ENCODE measurements around the gene PREX1. TPM values are rescaled to one million over a fixed set of nuclear protein-coding genes. Genes with fewer than 3 reads are reported as not detected.

PREX1 gene
- total RNA-seq, 2 experiments from 2014 or later: 82.8 to 86.5 TPM

DNA sequence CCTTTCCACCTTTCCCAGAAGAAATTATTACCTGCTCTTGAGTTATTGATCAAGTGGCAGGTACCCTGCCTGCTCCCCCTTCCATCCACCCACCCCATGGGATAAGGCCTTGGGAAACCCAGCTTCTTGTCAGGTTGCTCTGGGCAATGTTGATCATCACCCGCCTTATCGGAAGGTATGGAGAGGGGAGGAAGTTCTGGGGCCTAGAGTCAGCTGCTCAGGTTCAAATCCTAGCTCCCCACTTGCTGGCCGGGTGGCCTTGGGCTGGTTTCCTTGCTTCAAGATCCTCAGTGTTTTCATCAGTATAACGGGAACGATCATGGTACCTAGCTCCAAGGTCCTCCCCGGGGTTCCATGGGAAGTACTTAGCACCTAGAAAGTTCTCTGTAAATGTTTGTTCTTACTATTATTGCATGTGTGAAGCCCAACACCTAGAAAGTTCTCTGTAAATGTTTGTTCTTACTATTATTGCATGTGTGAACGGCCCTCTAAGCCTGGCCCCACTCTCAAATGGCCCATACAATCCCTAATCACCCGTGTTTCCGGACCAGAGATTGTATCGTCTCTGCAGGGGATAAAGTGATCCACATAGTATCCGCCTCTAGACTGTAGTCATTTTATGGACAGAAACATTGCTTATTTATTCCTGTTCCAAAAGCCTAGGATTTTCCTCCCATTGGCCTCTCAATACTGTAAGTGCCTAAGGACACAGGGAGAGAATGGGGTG is 1.1 kb upstream of the PREX1 start:
- ChIA-PET CTCF (interaction anchor here (0.6 to 1.8 kb wide), 4 partner anchors 10 to 174 kb away, joined by 4 to 6 read pairs (median 4); no protein-coding TSS in a partner anchor), POLR2A (interaction anchor here (0.8 to 2.1 kb wide), 7 partner anchors 13 to 217 kb away, joined by 3 to 9 read pairs (median 3); partner anchors contain the start of gene CSE1L)

DNA sequence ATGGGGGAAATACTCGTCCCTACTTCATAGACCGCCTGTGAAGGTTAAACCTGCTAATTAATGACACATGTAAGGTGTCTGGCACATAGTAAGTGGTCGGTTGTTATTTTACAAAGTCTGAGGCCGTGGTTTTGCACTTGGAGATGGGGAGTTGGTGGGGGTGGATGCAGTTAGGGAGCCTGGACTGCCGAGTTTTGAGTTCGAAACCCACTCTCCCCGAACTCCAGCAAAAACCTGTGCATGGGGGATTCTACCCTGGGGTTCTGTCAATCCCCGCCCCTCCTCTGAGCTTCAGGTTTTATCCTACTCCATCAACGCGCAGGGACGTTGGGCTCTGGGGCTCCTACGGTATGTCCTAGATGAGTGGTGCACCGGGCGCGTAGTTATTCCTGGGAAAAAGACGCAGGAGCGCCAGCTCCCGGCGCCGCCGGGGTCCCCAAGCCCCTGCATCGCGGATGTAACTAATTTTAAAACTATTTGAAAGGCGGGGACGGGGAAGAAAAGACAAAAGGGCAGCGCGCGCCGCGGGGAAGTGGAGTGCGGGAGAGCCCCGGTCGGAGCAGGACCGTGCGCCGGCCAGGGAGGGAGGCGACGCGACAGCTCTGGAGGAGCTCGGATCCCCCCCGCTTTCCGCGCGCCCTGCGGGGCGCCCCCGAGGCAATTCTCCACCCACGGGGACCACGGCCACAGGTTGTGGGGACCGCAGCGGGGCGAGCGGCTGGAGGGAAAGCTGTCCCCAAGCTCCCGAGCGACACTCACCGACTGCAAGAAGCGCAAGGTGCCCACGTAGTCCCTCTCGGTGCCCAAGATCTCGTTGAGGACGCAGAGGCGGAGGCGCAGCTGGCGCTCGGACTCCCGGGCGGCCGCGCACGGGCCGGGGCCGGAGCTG is 672 bp downstream of the PREX1 start:
- CTCF ChIA-PET: interaction anchor here (0.6 to 2.1 kb wide), 12 partner anchors 18 to 172 kb away, joined by 3 to 7 read pairs (median 4); no protein-coding TSS in a partner anchor
- POLR2A ChIA-PET: interaction anchor here (0.6 to 2.1 kb wide), 7 partner anchors 54 to 219 kb away, joined by 3 to 9 read pairs (median 4); partner anchors contain the start of gene CSE1L

DNA sequence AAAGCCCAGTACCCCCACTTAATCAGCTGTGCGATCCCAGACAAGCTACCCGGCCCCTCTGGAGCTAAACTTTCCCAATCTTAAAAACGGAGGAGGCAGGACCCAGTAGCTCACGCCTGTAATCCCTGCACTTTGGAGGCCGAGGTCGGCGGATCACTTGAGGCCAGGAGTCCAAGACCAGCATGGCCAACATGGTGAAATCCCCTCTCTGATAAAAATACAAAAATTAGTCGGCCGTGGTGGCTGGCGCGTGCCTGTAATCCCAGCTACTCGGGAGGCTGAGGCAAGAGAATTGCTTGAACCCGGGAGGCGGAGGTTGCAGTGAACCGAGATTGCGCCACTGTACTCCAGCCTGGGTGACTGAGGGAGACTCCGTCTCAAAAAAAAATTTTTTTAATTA is 1.3 kb downstream of the PREX1 start:
- POLR2A ChIA-PET: interaction anchor here (0.7 to 2.1 kb wide), 4 partner anchors 53 to 107 kb away, joined by 3 to 9 read pairs (median 4); no protein-coding TSS in a partner anchor

DNA sequence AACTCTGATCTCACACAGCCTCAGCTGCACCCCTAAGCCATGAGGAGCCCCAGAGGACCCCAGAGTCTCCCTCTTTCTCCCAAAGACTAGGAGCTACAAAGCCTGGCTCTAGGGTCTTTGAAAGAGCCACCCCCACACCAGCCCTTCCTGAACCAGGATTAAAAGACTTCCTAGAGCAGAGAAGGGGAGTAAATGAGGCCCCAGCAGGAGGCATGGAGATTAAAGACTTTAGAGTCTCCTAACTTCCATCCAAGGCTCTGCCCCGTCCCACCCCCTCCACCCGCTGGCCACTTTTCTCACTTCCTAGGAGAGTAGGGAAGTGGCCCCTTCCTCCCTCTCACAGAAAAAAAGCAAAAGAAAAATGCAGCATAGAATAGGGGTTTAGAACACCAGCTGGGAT is 1.7 kb downstream of the PREX1 start:
- POLR2A ChIA-PET: interaction anchor here (0.7 to 1.6 kb wide), 3 partner anchors 64 to 107 kb away, joined by 3 to 4 read pairs (median 3); no protein-coding TSS in a partner anchor

More for the DNA sequence above, 1.3 kb downstream of the PREX1 start:
- CTCF ChIA-PET: interaction anchor here (0.6 to 2.1 kb wide), 7 partner anchors 23 to 78 kb away, joined by 3 to 7 read pairs (median 4); no protein-coding TSS in a partner anchor

DNA sequence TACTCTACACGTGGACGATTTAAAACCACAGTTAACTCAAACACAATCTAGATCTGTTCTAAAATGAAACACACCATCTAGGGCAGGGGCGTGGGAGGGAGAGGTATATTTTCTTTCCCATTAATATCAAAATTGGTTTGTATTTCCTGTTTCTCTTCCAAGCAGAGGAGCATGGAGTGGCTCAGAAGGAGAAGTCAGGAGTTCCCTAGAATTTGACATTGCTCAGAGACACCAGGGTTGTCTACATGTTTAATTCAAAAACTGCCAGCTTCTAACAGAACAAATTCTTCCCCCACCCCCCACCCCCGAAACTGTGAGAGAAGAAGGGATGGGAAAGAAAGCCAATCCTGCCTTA is 2.3 kb downstream of the PREX1 start:
- POLR2A ChIA-PET: interaction anchor here (0.7 to 1.1 kb wide), 2 partner anchors 64 to 87 kb away, joined by 3 read pairs; no protein-coding TSS in a partner anchor
- CTCF ChIA-PET: interaction anchor here (1.0 kb wide), 2 partner anchors 64 to 168 kb away, joined by 3 read pairs; no protein-coding TSS in a partner anchor

More for the DNA sequence above, 1.7 kb downstream of the PREX1 start:
- CTCF ChIA-PET: interaction anchor here (0.6 to 2.1 kb wide), 5 partner anchors 22 to 57 kb away, joined by 3 to 7 read pairs (median 4); no protein-coding TSS in a partner anchor

DNA sequence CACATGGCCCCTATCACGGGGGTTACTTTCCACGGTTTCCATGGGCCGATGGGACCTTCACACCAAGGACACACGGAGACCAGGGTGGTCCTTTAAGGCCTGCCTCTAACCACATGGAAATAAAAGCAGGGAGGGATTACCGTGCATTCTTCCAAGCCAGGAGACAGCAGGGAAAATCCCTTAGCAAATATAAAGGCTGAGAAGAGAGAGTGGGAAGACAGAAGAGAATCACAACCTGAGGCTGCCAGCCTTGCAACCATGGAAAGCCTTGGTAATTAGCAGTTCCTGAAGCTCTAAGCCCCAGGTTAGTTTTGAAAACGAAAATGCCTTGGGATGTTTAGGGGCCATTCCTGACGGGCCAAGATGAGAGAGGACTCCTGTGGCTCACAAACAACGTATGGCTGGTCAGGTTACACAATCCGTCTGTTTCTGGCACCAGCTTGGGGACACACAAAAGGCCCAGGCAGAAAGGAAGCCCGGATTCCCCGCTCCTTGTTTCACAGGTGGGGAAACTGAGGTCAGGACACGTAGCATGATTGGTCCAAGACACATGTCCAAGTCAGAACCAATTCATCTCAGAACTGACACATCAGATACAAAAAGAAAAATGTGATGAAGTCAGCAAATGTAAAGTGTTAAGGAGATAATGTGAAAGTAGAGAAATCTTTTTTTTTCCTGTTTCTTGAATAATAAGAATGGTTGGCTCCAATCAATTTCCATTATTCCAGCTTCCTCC is 2.8 kb downstream of the PREX1 start:
- CTCF ChIA-PET: interaction anchor here (0.5 to 1.0 kb wide), 3 partner anchors 64 to 232 kb away, joined by 3 read pairs; no protein-coding TSS in a partner anchor
- POLR2A ChIA-PET: interaction anchor here (1.1 kb wide), 1 partner anchor 63 kb away, joined by 3 read pairs; no protein-coding TSS in a partner anchor

DNA sequence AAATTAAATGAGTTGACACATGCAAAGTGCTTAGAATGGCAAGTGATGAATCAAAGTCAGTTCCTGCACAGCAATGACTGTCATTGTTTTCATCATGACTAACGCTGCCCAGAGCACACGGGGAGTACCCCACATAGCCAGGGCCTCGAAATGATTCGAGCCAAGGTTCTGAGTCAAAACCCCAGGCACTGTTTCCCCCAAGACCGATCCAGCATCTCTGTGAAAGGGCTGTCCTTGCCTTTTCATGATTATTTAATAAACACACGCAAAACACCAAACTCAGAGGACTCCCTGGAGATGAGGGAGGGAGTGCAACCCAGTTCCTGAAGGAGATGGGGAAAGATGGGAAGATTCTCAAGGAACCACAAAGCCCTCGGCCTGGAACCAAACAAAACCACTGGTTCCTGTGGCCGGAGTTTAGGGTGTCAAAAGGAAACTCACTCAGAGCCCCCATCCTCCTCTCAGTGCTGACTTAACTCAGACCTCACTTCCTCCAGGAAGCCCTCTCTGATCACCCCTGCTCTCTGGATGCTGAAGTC is 3.8 kb downstream of the PREX1 start:
- POLR2A ChIA-PET: no interaction called here
- CTCF ChIA-PET: no interaction called here

DNA sequence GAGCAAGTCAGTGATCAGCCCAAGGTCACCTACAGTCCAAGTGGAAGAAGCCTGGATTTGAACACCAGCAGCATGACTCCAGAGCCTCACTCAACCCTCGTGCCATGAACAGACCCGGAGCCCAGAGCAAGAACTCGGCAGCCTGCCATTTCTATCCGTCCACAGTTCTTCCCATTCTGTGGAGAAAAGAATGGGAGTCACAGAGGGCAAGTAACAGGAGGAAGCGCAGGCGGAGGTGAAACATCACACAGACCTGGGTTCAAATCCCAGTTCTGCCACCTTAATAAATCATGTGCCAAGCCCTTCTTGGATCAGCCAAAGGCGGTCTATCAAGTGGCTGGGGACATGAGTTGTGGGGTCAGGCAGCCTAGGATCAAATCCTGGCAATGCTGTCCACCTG is 4.3 kb downstream of the PREX1 start:
- ChIA-PET POLR2A (no interaction called here), CTCF (interaction anchor here (0.6 kb wide), 1 partner anchor 25 kb away, joined by 3 read pairs; no protein-coding TSS in a partner anchor)

DNA sequence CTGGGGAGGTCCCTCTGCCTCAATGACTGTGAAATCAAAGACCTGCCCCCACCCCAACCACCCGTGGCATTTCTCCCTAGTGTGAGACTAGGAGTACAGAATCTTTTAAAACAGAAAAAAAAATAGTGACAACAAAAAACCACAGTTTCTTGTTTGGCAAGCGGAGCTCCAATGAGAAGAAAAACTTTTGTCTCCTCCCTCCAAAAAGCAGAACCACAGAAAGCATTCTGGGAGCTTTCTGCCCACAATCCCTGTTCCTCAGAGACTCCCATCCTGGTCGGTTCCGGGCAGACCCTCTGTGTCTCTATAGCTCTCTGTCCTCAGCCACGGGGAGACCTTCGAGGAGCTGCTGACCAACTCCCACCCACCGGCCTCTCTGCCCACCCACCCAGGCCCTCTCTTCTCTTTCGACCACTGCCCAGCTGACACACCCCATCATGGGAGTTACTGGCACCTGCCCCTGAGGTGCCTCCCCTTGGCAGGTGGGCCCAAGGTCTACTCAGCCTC is 4.9 kb downstream of the PREX1 start:
- ChIA-PET POLR2A (interaction anchor here (0.7 kb wide), 1 partner anchor 85 kb away, joined by 3 read pairs; no protein-coding TSS in a partner anchor), CTCF (interaction anchor here (0.6 to 1.6 kb wide), 2 partner anchors 24 to 166 kb away, joined by 3 to 4 read pairs; no protein-coding TSS in a partner anchor)

DNA sequence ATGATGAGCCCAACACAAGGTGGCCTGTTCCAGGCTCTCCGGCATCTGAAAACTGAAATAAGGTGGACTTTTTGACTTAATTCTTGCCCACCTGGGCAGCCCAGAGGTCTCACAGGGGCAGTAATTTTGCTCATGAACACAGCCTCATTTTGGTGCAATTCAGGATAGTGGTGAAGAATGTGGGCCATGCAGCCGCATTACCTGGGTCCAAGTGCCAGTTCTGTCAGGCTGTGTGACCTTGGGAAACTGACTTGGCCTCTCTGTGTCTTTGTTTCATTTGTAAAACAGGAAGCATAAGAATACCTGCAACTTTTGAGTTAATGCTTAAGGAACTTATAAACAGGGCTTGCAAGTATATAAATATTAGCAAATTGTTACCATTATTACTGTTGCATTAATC is 5.6 kb downstream of the PREX1 start:
- ChIA-PET CTCF (interaction anchor here (1.2 to 1.6 kb wide), 2 partner anchors 52 to 165 kb away, joined by 3 to 4 read pairs; no protein-coding TSS in a partner anchor), POLR2A (interaction anchor here (0.7 kb wide), 1 partner anchor 84 kb away, joined by 3 read pairs; no protein-coding TSS in a partner anchor)

DNA sequence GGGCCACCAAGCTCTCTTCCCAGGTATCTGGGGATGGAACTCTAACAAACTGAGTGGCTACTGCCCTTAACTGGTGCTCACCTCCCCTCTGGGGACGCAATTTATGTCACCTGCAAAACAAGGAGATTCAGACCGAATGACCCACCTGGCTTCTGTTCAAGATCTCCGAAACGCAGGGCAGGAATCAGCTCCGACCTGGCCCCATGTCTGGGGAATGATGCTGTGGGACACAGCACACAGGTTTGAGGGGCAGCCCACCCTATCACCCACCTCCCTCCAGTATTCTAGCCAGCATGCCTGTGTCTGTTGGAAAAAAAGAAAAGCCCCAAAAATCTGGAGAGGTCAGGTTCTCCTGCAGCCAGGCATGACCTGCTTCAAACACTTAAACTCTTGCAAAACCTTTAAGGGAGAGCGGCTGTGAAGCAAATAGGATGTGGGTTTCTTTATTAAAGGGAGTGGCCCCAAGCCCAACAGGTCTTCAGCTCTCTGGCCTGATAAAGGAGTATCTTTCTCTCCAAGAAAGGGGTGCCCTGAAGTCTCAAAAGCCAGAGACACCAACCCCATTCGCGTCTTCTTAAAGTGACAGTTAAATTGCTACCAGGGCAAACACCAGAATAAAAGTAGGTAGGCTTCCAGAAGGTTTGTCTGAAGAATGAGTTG is 6.4 kb downstream of the PREX1 start:
- POLR2A ChIA-PET: no interaction called here

DNA sequence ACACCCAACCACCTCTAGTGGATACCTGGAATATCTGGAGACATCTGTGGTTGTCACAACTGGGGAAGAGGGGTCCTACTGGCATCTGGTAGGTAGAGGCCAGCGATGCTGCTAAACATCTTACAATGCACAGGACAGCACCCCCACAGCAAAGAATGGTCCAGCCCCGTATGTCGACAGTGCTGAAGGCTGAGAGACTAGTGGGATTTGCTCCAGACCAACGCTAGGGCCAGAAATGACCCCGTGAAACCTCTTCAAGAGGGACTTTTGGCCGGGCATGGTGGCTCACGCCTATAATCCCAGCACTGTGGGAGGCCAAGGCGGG is 7.2 kb downstream of the PREX1 start:
- POLR2A ChIA-PET: no interaction called here
- CTCF ChIA-PET: interaction anchor here (1.0 to 1.5 kb wide), 2 partner anchors 24 to 32 kb away, joined by 3 read pairs; no protein-coding TSS in a partner anchor

More for the DNA sequence above, 6.4 kb downstream of the PREX1 start:
- CTCF ChIA-PET: interaction anchor here (1.2 to 1.6 kb wide), 3 partner anchors 24 to 164 kb away, joined by 3 to 4 read pairs (median 3); no protein-coding TSS in a partner anchor

DNA sequence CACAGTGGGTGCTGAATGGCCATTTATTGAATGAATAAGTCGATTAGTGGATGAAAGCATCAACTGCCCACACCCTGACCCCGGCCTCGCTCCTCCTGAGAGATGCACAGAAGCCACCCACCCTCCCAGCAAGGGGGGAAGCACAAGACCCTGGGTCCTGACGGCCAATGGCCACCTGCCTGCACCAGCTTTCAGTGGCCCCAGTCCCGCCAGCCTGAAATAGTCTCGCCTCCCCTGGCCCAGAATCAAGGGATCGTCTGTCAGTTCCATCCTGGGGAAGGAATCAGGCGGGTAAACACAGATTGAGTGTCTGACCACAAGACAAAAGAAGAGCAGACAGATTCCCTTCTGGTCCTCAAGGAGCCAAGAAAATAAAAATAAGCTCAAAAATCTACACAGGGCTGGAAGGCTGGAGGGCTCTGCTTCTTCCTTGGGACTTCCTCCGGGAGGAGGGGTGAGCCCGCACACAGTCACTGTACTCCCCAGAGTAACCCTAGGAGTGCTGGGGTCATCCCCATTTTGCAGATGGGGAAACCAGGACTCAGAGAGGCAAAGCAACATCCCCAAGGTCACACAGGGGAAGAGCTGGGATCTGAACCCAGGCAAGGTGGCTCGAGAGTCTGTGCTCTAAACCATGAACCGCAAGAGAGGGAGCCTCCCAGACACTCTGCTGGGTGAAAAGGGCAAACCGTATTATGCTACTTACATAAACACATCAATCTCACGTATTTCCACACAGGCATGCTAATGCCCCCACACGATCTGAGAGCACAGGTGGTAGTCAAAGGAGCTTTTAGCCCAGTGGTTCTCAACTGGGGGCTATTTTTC is 7.8 kb downstream of the PREX1 start:
- CTCF ChIA-PET: interaction anchor here (1.0 to 1.5 kb wide), 3 partner anchors 23 to 44 kb away, joined by 3 read pairs; no protein-coding TSS in a partner anchor
- POLR2A ChIA-PET: interaction anchor here (0.6 kb wide), 1 partner anchor 35 kb away, joined by 3 read pairs; no protein-coding TSS in a partner anchor

DNA sequence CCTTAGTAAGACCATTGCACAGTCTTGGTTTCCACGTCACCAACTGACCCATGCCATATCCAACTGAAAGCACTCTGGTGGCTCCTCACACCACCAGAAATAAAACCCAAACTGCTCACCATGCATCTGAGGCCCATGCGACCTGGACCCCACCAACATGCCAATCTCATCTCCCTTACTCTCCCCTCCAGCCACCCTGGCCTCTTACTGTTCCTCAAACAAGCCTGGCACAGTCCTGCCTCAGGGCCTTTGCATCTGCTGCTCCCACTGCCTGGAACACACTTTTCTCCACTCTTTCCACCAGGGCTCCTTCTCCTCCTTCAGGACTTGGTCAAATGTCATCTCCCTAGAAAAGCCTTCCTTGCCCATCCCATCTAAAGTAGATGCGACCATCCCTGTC is 8.7 kb downstream of the PREX1 start:
- ChIA-PET POLR2A (interaction anchor here (0.6 to 1.5 kb wide), 2 partner anchors 30 to 79 kb away, joined by 4 read pairs; no protein-coding TSS in a partner anchor), CTCF (interaction anchor here (1.2 to 1.3 kb wide), 2 partner anchors 43 to 162 kb away, joined by 3 to 4 read pairs; no protein-coding TSS in a partner anchor)

DNA sequence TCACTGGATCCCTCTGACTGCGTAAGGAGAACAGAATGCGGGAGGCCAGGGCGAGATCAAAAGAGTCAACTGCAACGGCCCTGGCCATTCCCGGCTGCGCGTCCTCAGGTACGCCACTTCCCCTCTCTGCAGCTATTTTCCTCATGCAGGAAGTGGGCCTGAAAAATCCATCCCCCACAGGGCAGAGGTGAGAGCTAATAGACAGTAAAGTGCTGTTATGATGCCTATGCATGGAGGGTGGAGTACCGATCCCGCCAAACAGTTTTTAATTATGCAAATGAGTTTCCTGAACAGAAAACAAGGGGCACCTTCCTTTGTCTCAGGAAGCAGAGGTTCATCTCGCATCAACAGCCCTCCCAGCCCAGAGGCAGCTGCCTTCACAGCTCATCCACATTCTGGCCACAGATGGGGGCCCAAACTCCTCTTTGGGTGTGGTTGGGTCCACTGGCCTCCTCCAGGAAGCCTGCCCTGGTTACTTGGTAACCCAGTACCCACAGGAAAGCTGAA is 9.3 kb downstream of the PREX1 start:
- POLR2A ChIA-PET: interaction anchor here (0.6 to 1.5 kb wide), 2 partner anchors 29 to 78 kb away, joined by 4 read pairs; no protein-coding TSS in a partner anchor

DNA sequence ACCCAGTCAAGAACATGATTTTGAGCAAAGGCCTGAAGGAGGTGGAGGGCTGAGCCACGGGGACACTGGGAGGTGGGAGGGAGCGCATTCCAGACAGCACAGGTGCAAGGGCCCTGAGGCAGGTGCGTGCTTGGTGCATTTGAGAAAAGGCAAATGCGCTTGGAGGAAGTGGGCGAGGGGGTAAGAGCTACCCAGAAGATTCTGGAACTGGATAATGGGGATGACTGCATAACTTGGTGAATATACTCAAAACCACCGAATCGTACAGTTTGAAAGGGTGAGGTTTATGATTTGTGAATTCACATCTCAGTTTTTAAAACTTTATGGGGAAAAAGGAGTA is 9.8 kb downstream of the PREX1 start:
- ChIA-PET POLR2A (interaction anchor here (1.5 kb wide), 1 partner anchor 29 kb away, joined by 4 read pairs; no protein-coding TSS in a partner anchor), CTCF (interaction anchor here (0.8 to 1.3 kb wide), 3 partner anchors 98 to 161 kb away, joined by 3 to 4 read pairs (median 3); no protein-coding TSS in a partner anchor)

More for the DNA sequence above, 9.3 kb downstream of the PREX1 start:
- CTCF ChIA-PET: interaction anchor here (0.8 to 1.3 kb wide), 3 partner anchors 99 to 161 kb away, joined by 3 to 4 read pairs (median 3); no protein-coding TSS in a partner anchor
